HG03039 (cell line): Measurements from ENCODE around the gene PVR.

Experiments used
- ATAC-seq: cut with Tn5 transposase; IDR thresholded peaks from one replicate; pipeline ENCODE4 v1.9.1; 2021; ENCODE audit warnings: mild to moderate bottlenecking, moderate library complexity; ENCODE audit not compliant: unreplicated experiment

PVR gene

GRCh38 chr19:44642377-44642776 is 1.3 kb upstream of the PVR start:
- no peak for ATAC-seq

- no peak for ATAC-seq
Observed at GRCh38 chr19:44644402-44645016, 799 bp downstream of the PVR start.

GRCh38 chr19:44645407-44646048 is 1.8 kb downstream of the PVR start:
- no peak for ATAC-seq

- ATAC-seq = no peak
Observed at GRCh38 chr19:44646049-44646416, 2.3 kb downstream of the PVR start.

GRCh38 chr19:44647144-44647543 is 3.4 kb downstream of the PVR start:
- ATAC-seq = no peak

- no peak for ATAC-seq
Observed at GRCh38 chr19:44648631-44649251, 5.0 kb downstream of the PVR start.

GRCh38 chr19:44649578-44650145 is 6.0 kb downstream of the PVR start:
- no peak for ATAC-seq

- ATAC-seq = no peak
Observed at GRCh38 chr19:44653343-44653742, 9.6 kb downstream of the PVR start.

GRCh38 chr19:44653977-44654774 is 10.5 kb downstream of the PVR start:
- peak; percentile 69 for ATAC-seq

- no peak for ATAC-seq
Observed at GRCh38 chr19:44657211-44657921, 13.7 kb downstream of the PVR start.

- no peak for ATAC-seq
Observed at GRCh38 chr19:44658069-44658733, 14.5 kb downstream of the PVR start.

GRCh38 chr19:44660081-44660480 is 16.4 kb downstream of the PVR start:
- no peak for ATAC-seq

GRCh38 chr19:44661205-44661604 is 17.5 kb downstream of the PVR start:
- ATAC-seq = no peak

- ATAC-seq = no peak
Observed at GRCh38 chr19:44661904-44662303, 18.2 kb downstream of the PVR start.

- ATAC-seq = no peak
Observed at GRCh38 chr19:44662691-44663385, 19.1 kb downstream of the PVR start.

- ATAC-seq = no peak
Observed at GRCh38 chr19:44663996-44664395, 20.3 kb downstream of the PVR start.

- no peak for ATAC-seq
Observed at GRCh38 chr19:44664976-44665375, 21.3 kb downstream of the PVR start.

GRCh38 chr19:44666852-44667556 is 23.3 kb downstream of the PVR start:
- no peak for ATAC-seq
